ENCODE data around the gene PDLIM7. TPM values are rescaled to one million over a fixed set of nuclear protein-coding genes. Genes with fewer than 3 reads are reported as not detected.
A peak's percentile ranks its signal among the peaks of the same experiment; 100 is the strongest.

PDLIM7 gene
- polyA plus RNA-seq, 1 experiment: 195 TPM

DNA sequence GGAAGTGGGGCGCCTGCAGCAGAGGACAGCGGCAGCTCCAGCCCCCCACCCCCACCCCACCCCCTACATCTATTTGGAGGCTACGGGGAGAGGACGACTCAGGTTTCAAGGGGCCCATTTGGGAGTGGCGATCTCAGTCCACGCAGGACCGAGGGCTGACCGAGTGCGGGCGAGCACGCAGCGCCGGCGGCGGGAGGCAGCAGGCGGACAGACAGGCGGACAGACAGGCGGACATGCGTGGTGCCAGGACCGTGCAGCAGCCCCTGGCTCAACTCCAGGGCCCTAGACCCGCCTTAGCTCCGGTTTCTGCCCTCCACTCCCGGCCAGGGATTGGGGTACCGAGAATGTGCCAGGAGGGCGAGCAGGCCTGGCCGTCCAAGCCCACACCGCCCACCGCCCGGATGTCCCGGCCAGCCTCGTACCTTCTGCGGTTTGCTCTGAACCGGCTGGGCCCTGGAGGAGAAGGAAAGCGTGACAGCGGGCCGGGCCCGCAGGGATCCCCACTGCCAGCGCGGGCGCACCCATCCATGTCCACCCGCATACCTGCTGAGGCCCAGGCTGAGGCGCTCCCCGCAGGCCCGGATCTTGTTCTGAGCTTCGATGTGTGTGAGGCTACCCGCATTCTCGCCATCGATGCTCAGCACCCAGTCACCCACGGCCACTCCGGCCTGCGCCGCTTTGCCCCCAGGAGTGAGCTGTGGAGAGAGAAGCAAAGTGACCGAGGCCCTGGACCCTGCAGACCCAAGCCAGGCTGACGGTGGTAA lies 5.2 kb downstream of the PDLIM7 start:
- CTCF ChIA-PET: interaction anchor here (0.6 to 2.3 kb wide), 6 partner anchors 8 to 165 kb away, joined by 3 to 11 read pairs (median 4); no protein-coding TSS in a partner anchor
- no peak for DNase-seq (ENCODE audit: low read depth, low spot score)
- no peak for TF ChIP-seq CTCF (IDR thresholded peaks at IDR 0.05; ENCODE audit: low read depth, low read length)
- POLR2A ChIA-PET: interaction anchor here (0.6 to 12.1 kb wide), 4 partner anchors 13 to 298 kb away, joined by 3 to 230 read pairs (median 6); partner anchors contain the start of genes DBN1 and TMED9
- no peak overlapping the region for H3K27ac ChIP-seq (ENCODE audit: low read depth, low read length)
- peak overlapping the region; percentile 13; the same call in 1 of the 2 replicates for H3K4me3 ChIP-seq (ENCODE audit: low read depth, low read length)
- no peaks in the 10 kb centered on the region for H3K27me3 ChIP-seq (ENCODE audit: control insufficient read depth, insufficient read depth, low read length)
- H3K9me3 ChIP-seq (ENCODE audit: control insufficient read depth, insufficient read depth, low read length): no peaks in the 10 kb centered on the region; the same call in 1 of the 2 replicates

DNA sequence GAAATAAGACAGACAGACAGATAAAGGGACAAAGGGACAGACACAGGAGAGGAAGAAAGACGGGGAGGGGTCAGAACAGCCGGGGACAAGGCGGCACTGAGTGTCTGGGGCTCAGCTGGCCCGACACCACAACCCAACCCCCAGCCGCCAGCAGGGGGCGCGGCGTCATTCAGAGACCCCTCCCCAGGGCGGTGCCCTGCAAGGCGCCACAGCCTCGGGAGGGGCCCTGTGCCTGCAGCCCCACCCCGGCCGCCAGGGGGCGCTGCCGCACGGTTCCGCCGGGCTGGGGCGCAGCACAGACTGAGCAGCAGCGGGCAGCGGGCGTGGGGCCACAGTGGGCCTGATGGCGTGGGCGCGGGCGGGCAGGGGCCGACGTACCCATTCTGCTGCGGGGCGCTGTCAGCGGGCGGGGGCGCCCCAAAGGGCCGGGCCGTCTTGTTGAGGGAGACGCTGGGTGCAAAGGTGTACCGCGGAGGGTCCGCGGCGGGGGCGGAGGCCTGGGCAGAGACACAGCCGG lies 5.9 kb downstream of the PDLIM7 start:
- no peak for DNase-seq (ENCODE audit: low read depth, low spot score)
- peak overlapping the region; percentile 11 for H3K27ac ChIP-seq (ENCODE audit: low read depth, low read length)
- peak; percentile 73 for TF ChIP-seq CTCF (IDR thresholded peaks at IDR 0.05; ENCODE audit: low read depth, low read length)
- H3K27me3 ChIP-seq (ENCODE audit: control insufficient read depth, insufficient read depth, low read length): no peaks in the 10 kb centered on the region
- CTCF ChIA-PET: interaction anchor here (2.3 kb wide), 1 partner anchor 10 kb away, joined by 11 read pairs; no protein-coding TSS in a partner anchor
- no peak overlapping the region for H3K4me3 ChIP-seq (ENCODE audit: low read depth, low read length)
- POLR2A ChIA-PET: interaction anchor here (12.1 kb wide), 1 partner anchor 15 kb away, joined by 230 read pairs; the partner anchor contains the start of gene DBN1
- H3K9me3 ChIP-seq (ENCODE audit: control insufficient read depth, insufficient read depth, low read length): no peaks in the 10 kb centered on the region; the same call in 1 of the 2 replicates

DNA sequence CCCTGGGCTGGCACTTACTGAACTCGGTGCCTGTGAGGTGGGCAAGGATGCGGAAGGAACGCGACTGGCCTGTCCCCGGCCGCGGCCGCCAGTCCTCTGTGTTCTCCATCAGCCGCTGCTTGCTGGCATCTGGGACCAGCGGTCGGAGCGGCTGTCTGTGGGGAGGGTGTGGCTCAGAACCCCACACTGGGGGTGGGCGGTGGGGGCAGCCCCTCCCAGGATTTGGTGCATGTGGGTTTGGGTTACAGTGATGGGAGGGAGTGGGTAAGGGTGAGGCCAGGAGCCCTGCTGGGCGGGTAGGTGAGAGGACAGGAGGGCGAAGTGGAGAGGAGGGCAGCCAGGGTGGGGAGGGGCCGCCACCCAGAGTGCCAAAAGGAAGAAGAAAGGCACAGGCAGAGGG lies 6.4 kb downstream of the PDLIM7 start:
- ChIA-PET POLR2A (interaction anchor here (12.1 kb wide), 1 partner anchor 14 kb away, joined by 230 read pairs; the partner anchor contains the start of gene DBN1), CTCF (no interaction called here)
- Histone ChIP-seq H3K27me3 (ENCODE audit: control insufficient read depth, insufficient read depth, low read length) (no peaks in the 10 kb centered on the region), H3K4me3 (ENCODE audit: low read depth, low read length) (no peak overlapping the region), H3K27ac (ENCODE audit: low read depth, low read length) (peak overlapping the region; percentile 11), H3K9me3 (ENCODE audit: control insufficient read depth, insufficient read depth, low read length) (no peaks in the 10 kb centered on the region; the same call in 1 of the 2 replicates)
- no peak for DNase-seq (ENCODE audit: low read depth, low spot score)
- no peak for TF ChIP-seq CTCF (IDR thresholded peaks at IDR 0.05; ENCODE audit: low read depth, low read length)

DNA sequence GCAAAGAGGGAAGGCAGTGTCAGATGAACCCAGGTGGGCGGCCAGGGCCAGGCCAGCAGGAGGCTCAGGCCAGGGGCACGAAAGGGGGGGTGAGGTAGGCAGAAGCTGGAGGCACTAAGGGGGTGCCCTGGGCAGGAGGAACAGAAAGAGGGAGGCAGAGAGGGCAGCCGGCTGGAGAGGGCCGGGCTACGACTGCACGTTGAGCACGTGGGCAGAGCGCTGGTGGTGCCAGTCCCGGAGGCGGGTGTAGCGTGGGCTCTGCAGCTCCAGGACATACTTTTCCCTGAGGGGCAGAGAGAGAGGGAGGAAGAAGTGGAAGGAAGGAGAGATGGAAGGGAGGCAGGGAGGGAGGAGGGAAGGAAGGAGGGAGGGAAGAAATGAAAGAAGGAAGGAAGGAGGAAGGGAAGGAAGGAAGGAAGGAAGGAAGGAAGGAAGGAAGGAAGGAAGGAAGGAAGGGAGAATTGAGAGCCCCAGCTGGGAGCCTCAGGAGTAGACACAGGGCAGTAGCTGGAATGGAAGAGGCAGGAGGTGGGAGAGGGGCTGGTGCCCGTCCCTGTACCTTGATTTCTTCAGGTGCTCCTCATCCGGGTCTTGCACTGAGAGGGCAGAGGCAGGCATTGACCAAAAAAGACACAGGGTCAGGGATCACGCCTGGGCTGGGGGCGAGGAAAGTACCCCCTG lies 7.0 kb downstream of the PDLIM7 start:
- CTCF ChIA-PET: interaction anchor here (0.6 to 1.0 kb wide), 2 partner anchors 11 to 311 kb away, joined by 3 read pairs; no protein-coding TSS in a partner anchor
- no peak for DNase-seq (ENCODE audit: low read depth, low spot score)
- POLR2A ChIA-PET: interaction anchor here (0.6 to 12.1 kb wide), 3 partner anchors 5 to 40 kb away, joined by 3 to 230 read pairs (median 42); partner anchors contain the start of genes DBN1 and PDLIM7

More for the DNA sequence above, 7.0 kb downstream of the PDLIM7 start:
- no peaks in the 10 kb centered on the region for H3K27me3 ChIP-seq (ENCODE audit: control insufficient read depth, insufficient read depth, low read length)
- no peak for TF ChIP-seq CTCF (IDR thresholded peaks at IDR 0.05; ENCODE audit: low read depth, low read length)
- no peak overlapping the region for H3K27ac ChIP-seq (ENCODE audit: low read depth, low read length)
- H3K4me3 ChIP-seq (ENCODE audit: low read depth, low read length): no peak overlapping the region
- H3K9me3 ChIP-seq (ENCODE audit: control insufficient read depth, insufficient read depth, low read length): no peaks in the 10 kb centered on the region; the same call in 1 of the 2 replicates

Data from AG04450 (cell line).